Mesenteric fat pad (tissue), 1 donor: ENCODE results near the gene TBC1D5. TPM values are rescaled to one million over a fixed set of nuclear protein-coding genes. Genes with fewer than 3 reads are reported as not detected.
"Not testable (repeated sequence)": the region's sequence is repeated elsewhere in the genome, so short reads cannot be mapped to it uniquely, and the experiment has no call there.

Experiments
- DNase-seq: peaks from one replicate; pipeline ENCODE4 v3.0.0-alpha.2; 2020; ENCODE audit warnings: low spot score
- total RNA-seq: library from RNA; stranded (reverse); fragmentation: NEBNext Ultra II Directional; extraction: Animal tissue kit (Norgen Biotek cat#: 25700); gene quantifications from one replicate; pipeline ENCODE4 v1.2.1, GENCODE V29; 2021
- donor health status: DM: yes; HTN: yes; CAD: no.

Gene TBC1D5
- total RNA-seq, 1 donor from 2014 or later, result 50.1 TPM

DNA sequence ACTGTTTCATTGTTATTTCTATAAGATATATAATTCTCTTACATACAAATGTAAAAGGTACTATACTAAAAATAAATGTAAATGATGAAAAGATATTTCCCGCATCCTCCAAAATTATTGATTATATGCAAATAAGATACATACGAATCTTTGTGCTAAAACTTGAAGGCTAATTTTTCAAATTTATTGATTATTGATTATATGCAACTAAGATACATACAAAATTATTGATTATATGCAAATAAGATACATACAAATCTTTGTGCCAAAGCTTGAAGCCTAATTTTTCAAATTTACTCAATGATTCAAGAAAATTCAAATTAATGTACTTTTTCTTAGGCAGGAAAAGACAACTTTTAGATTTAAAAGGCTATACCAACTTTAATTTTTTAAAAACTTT is 319.8 kb downstream of the TBC1D5 start:
- no peak for DNase-seq

DNA sequence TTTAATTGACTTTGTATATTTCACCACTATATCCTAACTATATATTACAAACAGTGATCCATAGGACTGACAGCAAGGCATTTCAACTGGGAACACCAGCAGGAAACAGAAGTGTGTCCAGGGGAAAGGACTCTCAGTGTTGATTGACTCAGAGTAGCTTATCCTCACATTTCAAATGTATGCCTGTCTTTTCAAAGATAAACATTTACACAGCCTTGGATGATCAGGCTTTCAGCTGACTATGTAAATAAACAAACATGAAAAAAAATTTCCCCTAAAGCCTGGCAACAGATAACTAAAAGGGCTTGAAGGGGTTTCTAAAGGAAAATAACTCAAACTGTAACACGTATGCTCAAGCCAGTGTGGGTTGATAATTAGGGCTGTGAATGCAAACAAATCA is 321.8 kb downstream of the TBC1D5 start:
- no peak for DNase-seq

DNA sequence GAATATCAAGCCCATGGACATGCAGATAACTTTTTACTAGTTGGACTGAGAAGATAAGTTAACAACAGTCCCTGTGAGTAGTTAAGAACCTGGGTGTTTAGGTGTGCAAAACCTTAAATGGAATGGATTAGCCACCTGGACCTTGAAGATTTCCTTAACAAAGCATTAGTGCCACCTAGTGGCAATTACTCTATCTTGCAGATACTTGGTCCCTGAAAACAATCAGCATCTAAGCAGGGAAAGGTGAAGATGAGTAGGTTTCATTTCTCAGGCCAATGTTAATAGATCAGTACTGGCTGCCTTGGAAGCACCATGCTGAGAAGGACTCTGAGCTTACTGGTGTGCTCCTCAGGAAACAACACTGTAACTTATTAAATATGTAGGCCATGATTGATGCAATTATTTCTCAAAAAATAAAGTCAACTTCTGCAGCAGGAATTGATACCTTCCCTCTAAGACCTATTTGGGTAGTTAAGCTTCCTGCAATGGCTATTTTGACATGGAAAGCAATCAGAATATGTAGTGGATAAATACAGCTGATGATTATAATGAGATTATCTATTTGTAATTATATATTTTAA is 329.4 kb downstream of the TBC1D5 start:
- DNase-seq, result no peak

DNA sequence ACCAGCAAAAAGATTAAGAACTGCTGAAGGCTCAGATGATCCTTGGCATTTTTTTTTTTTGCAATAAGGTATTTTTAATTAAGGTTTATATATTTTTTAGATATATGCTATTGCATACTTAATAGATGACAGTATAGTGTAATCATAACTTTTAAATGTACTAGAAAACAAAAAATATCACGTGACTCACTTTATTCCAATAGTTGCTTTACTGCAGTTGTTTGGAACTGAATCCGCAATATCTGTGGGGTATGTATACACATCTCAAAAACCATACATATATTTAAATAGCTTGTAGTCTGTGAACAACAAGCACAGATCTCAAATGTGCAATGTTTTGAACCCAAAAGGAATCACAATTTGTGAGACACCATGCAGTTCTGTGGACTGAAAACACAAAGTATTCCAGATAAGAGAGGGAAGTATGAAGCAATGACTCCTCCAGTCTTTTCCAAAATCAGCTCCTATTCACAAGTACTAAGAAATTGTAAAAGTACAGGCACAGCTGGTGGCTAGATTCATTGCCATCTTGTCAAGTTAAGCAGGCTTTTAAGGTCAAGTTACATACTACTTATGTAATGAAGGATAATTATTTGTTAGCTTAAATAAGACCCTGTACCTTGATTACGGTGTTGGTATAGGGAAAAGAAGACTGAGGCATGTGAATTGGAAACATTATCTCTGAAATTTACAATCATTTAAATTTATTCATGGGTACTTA is 331.1 kb downstream of the TBC1D5 start:
- DNase-seq, result no peak

DNA sequence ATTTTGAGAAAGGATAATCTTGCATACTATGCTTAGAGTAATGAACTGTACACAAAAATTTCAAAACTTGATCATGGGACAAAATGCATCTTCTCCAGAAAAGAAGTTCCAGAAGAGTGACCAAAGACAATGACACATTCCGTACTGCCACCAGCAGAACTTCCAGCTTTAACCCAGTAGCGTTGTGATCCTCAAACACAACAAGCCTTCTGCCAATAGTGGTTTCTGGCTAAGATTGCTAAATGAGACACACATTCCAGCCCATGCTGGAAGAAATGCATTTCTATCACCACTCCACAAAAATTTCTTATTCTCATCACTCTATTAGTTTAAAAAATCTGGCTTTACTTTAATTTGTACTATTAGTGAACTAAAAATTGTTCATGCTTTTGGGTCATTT is 334.9 kb downstream of the TBC1D5 start:
- DNase-seq, result no peak

DNA sequence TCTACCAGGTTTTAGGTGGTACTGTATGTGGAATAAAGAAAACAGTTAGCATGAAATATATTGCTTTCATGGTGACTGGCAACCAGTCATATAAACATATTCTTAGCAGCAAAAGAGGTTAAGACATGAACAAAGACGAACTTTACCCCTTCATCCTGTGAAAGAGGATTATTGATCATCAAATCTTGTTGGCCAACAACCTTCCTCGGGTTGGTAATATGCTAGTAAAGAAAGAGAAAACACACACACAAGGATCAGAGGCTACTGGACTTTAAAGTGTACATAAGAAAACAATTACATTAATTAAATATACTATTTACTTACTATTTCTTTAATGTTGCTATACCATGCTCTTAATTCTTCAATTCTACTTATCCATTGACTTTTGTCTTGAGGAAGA is 337.9 kb downstream of the TBC1D5 start:
- DNase-seq, result no peak

DNA sequence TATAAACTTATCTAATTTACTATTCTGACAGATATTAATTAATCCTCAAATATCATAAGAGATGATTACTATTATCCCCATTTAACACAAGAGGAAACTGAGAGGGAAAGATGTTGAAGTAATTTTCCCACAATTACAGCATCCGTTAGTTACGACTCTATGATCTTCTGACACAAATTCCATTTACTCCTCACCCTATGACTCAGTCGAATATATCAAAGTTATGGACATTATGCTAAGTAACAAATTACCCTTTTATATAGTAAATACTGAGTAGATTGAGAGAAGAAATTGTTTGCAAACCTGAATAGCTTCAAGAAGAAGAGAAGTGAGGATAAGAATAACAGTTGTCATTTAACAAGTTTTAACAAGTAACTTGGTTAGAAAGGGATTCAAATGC is 340.0 kb downstream of the TBC1D5 start:
- no peak for DNase-seq

DNA sequence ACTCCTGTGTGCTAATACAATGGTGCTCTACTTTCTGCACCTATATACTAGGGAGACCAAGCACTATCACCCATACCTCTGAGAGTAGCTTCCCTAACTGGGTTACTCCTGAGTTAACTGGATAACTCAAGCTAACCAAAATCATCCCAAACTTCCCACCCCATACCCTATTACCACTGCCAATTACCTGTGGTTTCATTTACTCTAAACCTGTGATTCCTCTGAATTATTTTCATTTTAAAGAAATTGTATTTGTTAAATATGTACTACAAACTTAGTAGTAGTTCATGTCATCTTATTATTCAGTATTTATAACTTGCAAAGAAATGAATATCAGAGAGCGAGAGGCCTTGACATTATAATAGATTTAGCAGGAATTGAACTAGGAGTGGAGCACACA is 340.5 kb downstream of the TBC1D5 start:
- DNase-seq, result no peak

DNA sequence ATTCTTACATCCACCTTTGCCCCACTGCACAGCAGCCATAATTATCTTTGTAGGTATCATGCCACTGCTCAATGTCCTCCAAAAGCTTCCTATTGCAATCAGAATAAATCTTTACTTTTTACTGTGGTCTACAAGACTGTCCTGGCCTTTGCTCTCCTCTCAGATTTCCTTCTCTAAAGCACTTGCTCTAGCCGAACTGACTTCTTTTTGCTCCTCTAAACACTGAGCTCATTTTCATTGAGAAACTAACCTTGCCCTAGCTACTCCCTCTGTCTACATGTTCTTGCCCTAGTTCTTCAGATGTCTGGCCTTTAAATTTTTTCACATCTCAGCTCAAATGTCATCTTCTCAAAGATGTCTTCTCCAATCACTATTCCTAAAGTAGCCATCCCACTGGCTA is 342.8 kb downstream of the TBC1D5 start:
- DNase-seq, result no peak

DNA sequence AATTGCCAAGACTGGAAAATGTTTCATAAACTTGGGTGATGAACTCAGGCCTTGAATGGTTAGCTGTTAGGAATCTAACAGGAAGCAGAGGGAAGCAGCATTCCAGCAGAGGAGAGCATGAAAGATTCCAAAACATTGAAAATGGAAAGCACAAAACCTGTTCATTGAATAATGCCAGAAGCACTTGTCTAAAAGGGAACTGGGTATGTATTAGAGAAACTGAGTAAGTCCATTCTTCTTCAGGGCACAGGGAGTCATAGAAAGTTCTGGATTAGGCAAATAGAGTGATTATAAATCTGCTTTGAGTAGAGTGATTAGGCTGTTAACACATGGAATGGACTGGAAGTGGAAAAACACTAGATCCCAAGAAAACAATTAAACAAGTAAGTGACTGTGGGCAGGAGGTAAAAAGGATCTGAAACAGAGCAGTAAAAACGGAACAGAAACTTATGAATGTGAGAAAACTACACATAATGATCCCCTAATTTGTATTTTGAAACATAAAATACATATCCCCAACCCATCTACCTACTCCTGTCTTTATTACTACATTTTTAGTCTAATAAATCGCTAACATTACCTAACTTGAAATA is 343.4 kb downstream of the TBC1D5 start:
- no peak for DNase-seq

DNA sequence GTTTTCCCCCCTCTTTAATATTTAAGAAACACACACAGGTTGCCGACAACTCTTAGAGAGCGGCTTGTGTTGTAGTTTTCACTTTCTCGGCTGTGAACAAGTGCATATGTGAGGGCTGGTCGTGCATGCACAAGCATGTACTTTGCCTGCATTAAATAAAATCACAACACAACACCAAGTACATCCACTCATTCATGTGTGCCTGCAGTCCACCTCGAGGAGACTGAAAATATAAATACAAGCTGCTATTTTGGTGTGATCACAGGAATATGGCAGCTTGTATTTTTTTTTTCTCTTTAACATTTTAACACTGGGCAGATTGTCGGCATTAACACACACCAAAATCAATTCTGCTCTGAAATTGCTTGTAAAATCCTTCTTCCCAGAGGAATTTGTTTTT is 346.4 kb downstream of the TBC1D5 start:
- no peak for DNase-seq

DNA sequence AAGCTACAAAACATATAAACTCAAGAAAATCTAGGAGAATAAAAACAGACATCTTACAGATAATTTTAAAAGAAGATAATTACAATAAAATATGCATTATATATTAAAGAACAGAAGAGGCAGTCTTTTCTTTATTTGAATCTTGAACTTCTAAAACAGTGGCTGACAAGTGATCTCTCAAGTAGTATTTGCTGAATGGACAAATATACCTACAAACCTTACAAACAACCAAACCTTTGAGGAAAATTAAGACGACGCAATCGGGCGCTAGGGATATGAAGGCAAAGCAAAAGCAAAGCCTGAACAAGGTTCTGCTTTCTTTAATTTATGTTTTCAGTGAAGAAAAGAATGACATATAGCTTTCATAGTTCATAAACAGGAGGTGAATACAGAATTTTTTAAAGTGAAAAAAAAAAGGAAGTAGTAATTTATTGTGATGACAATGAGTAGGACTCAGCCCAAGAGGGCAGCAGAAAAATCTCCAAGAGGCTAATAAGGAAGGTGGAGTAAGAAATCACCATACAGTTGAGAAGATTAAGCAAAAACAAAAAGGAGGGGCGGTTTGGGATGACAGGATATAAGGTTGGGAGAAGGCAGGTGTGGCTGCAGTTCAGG is 347.8 kb downstream of the TBC1D5 start:
- DNase-seq, result no peak

DNA sequence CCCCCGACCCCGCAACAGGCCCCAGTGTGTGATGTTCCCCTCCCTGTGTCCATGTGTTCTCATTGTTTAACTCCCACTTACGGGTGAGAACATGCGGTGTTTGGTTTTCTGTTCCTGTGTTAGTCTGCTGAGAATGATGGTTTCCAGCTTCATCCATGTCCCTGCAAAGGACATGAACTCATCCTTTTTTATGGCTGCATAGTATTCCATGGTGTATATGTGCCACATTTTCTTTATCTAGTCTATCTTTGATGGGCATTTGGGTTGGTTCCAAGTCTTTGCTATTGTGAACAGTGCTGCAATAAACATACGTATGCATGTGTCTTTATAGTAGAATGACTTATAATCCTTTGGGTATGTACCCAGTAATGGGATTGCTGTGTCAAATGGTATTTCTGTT is 349.9 kb downstream of the TBC1D5 start:
- not testable (repeated sequence) for DNase-seq

DNA sequence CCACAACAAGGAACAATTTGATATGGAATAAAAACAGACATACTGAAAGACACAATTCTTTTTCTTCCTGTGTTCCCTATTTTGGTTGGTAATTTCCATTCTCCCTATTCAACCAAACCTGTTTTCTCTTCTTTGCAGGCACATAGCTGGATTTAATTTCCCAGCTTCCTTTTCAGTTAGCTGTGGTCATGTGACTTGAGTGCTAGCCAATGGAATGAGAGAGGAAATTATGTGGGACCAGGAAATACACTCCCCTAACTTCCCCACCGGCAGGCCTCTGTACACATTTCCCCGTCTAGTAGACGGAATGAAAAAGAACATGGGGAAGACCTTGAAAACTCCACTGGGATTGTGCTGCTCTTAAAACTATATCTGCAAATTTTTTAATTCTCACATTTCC is 351.6 kb downstream of the TBC1D5 start:
- no peak for DNase-seq

DNA sequence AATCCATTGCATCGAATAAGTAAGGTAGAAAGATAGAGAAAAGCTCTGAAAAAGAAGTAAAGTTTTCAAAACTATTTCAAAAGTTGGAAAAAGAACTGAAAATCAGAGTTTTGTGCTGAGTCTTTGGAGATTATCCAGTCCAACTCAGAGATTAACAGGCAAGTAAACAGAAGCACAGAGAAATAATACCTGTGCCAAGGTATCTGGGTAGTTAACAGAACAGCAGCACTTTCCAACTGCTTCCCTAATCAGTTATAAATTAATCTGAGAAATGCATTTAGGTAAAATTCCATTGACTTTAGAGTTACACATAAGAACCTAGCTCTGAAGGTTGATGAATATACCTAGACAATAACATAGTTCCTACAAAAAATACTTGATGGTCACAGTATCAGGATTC is 355.3 kb downstream of the TBC1D5 start:
- no peak for DNase-seq

DNA sequence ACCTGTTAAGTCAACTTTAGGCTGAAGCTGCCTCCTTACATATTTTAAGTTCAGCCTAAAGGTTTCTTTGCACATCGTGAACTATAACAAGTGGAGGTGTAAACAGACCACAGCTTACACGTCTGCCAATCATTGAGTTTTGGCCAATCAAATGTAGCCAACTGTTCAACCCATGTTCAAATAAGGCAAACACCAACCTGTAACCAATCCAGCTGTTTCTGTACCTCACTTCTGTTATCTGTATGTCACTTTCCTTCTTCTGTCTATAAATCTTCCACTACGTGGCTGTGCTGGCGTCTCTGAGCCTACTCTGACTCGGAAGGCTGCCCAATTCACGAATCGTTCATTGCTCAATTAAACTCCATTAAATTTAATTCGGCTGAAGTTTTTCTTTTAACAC is 356.0 kb downstream of the TBC1D5 start:
- no peak for DNase-seq

DNA sequence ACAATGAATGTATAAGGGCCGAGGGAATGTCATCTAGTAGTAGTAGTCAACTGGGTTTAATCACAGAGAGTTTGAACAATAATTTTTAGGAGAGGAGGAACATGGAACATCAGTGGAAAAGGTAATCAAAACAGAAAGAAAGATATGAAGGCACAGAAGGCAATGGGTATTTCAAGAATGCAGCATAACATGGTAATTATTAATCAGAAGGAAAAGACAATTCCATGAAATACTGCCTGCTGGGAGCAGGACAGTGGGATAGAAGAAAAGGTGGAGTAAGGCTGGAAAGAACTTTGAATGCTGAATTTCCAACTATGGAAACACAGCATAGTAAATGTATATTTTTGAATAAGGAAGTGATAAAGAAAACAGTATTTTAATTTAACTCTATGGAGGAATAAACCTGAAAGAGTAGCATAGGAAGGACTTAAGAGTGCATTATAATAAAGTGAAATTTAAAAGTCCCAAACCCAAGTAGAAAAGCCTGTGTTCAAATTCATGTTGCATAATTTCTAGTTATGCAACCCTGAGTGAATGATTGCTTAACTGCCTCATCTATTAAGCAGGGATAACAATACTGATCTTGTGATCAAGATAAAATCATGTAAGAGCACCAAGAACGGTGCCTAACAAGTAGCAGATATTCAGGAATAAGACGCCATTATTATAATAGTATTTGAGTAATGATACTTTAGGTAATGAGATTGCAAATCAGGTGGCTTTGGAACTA is 357.7 kb downstream of the TBC1D5 start:
- no peak for DNase-seq

DNA sequence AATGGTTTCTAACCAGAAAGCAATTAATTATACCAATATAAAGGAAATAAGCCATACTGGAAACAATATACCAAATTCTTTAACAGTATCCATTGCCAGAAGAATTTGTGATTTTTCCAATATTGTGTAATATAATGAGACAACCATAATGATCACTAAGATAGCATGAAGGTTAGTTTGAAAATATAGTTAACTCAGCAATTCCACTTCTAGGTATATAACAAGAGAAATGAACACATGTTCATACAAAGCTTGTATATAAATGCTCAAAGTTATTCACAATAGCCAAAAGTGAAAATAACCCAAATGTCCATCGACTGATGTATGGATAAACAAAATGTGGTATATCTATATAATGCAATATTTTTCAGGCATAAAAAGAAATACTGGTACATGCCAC is 369.1 kb downstream of the TBC1D5 start:
- no peak for DNase-seq

DNA sequence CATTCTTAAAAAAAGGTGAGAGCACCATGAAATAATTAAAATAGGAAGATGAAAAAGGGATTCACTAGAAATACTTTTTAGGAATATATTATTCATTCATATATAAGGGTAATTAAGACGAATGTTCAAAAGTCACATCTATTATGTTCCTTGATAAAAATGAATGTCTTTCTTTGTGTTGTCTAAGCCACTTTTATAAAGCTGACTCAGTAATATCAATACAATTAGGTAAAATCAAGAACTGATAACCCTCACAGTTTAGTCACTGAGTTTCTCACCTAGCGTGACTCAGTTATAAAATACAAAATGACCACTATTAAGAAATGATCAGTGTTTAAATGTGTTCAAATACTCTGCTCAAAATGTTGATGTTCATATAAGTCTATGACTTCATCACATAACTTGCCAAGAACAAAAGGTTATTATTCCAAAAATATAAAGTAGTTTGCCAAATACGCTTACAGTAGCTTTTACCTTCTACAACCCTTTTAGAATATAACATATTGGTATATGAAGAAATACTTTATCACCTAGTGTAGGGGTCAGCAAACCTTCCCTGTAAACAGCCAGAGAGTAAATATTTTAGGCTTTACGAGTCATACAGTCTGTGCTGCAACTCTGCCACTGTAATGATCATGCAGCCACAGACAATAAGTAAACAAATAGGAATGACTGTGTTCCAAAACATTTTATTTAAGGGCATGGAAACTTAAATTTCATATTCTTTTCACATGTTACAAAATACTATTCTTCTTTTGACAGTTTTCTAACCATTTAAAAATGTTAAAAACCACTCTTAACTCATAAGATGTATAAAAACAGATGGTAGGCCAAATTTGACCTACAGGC is 369.8 kb downstream of the TBC1D5 start:
- no peak for DNase-seq

DNA sequence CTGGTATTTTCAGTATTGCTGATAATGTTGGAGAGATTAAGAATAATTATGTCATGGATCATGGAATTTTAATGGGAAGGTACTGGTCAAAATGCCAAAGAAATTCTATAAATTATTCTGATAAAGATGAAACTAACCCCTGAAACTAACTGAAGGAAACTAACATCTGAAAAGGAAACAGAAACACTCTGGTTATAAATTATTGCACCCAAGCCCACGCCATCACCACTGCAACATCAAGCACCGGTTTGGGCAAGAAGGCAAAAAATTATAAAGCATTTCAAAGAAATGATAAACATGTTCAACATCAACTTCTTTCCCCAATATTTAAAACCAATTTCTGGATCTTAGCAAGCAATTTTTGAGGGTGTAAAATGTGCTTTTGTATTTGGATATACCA is 372.5 kb downstream of the TBC1D5 start:
- DNase-seq, result no peak

DNA sequence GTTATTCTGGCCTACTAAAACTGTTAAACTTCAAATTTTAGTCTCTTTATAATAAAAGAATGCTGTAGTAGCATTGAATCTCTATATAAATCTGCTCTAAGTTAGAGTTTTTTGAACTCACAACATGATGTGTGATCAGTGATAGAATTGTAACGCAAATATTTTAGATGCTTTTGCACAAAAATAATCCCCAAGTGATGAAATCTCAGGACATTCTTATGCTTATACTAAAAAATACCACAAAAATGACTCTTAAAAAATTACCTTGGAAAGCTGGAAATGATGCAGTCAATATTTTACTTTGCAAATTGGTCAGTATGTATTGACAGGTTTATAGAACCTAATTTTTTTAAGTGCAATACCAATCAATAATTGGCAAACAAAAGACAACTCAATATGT is 375.3 kb downstream of the TBC1D5 start:
- DNase-seq, result no peak
